Smooth muscle cell (in vitro differentiated cells): ENCODE measurements around the gene CLIP4. TPM values are rescaled to one million over a fixed set of nuclear protein-coding genes. Genes with fewer than 3 reads are reported as not detected.
A peak's percentile ranks its signal among the peaks of the same experiment; 100 is the strongest.

Source experiments
- DNase-seq: peaks from one replicate; lab custom pipeline; 2025; ENCODE audit not compliant: unreplicated experiment; lab: John Stamatoyannopoulos, UW
- H2AFZ ChIP-seq: fragments of 200-600 bp; sonication (generic); 2 replicates; pipeline ENCODE4 v1.6.0; 2016; ENCODE audit warnings: antibody characterized with exemption, low read depth, mild to moderate bottlenecking
- H3F3A ChIP-seq: fragments of 200-600 bp; sonication (generic); 2 replicates; pipeline ENCODE4 v1.6.0; 2017; ENCODE audit warnings: antibody characterized with exemption, low read depth
- H3K27ac ChIP-seq: fragments of 200-600 bp; sonication (generic); 2 replicates; pipeline ENCODE4 v1.5.1; 2016; ENCODE audit warnings: low read depth, mild to moderate bottlenecking
- H3K27me3 ChIP-seq: fragments of 200-600 bp; sonication (generic); 2 replicates; pipeline ENCODE4 v1.6.1; 2016; ENCODE audit warnings: low read depth, mild to moderate bottlenecking
- H3K36me3 ChIP-seq: fragments of 200-600 bp; sonication (generic); 2 replicates; pipeline ENCODE4 v1.5.1; 2016; ENCODE audit warnings: low read depth
- H3K4me1 ChIP-seq: fragments of 200-600 bp; sonication (generic); 2 replicates; pipeline ENCODE4 v1.5.1; 2016; ENCODE audit warnings: low read depth
- H3K4me2 ChIP-seq: fragments of 200-600 bp; sonication (generic); 2 replicates; pipeline ENCODE4 v1.6.0; 2016; ENCODE audit warnings: mild to moderate bottlenecking
- H3K4me3 ChIP-seq: fragments of 200-600 bp; sonication (generic); 2 replicates; pipeline ENCODE4 v1.5.1; 2016; ENCODE audit warnings: mild to moderate bottlenecking
- H3K79me2 ChIP-seq: fragments of 200-600 bp; sonication (generic); 2 replicates; pipeline ENCODE4 v1.6.0; 2016; ENCODE audit warnings: low read depth, mild to moderate bottlenecking
- H3K9ac ChIP-seq: fragments of 200-600 bp; sonication (generic); 2 replicates; pipeline ENCODE4 v1.6.0; 2016; ENCODE audit warnings: low read depth
- H3K9me3 ChIP-seq: fragments of 200-600 bp; sonication (generic); replicated peaks from 2 replicates; pipeline ENCODE4 v1.5.1; 2016; ENCODE audit warnings: low read depth
- H4K20me1 ChIP-seq: fragments of 200-600 bp; sonication (generic); 2 replicates; pipeline ENCODE4 v1.6.0; 2016; ENCODE audit warnings: low read depth
- CTCF ChIP-seq: fragments of 200-600 bp; sonication (generic); IDR thresholded peaks from 2 replicates; pipeline ENCODE4 v1.5.1; 2017; ENCODE audit warnings: borderline replicate concordance, mild to moderate bottlenecking, antibody characterized with exemption; ENCODE audit not compliant: insufficient read depth, poor library complexity, severe bottlenecking
- WGBS: methylation state at CpG from one replicate; pipeline ENCODE4 v1.1.7; 2016; ENCODE audit warnings: low lambda C conversion rate; 5-methylcytosine and 5-hydroxymethylcytosine counted together
- polyA plus RNA-seq: library from polyadenylated mRNA; unstranded; fragments of >200 nt; fragmentation: Nextera tagmentation; extraction: Ambion mirVana; gene quantifications from 2 replicates; pipeline ENCODE4 v1.2.1, GENCODE V29; 2016
- total RNA-seq: library from RNA; depleted of rRNA; stranded (reverse); fragments of >200 nt; gene quantifications from 2 replicates; pipeline ENCODE4 v1.2.3, GENCODE V29; 2014

CLIP4 gene
- total and polyA plus RNA-seq, 2 experiments from 2014 or later: 5.7 to 18.9 TPM

GRCh38 chr2:29120846-29121245, 5.6 kb downstream of the CLIP4 start:
- no peaks in the 10 kb centered on the region for H4K20me1 ChIP-seq

GRCh38 chr2:29123617-29124349, 8.6 kb downstream of the CLIP4 start:
- Histone ChIP-seq H3F3A (no peaks in the 10 kb centered on the region), H4K20me1 (no peaks in the 10 kb centered on the region), H2AFZ (no peak overlapping the region), H3K27ac (peak overlapping the region; percentile 90), H3K9ac (no peak overlapping the region), H3K4me3 (no peak overlapping the region), H3K79me2 (peaks cover 54% of the 10 kb centered on the region), H3K4me2 (no peak overlapping the region), H3K27me3 (no peaks in the 10 kb centered on the region), H3K9me3 (no peaks in the 10 kb centered on the region), H3K36me3 (no peaks in the 10 kb centered on the region), H3K4me1 (no peaks in the 10 kb centered on the region)
- no peak for TF ChIP-seq CTCF
- WGBS: 79% methylated on average over 3 of the region's 3 CpGs
- no peak for DNase-seq

More at GRCh38 chr2:29120846-29121245, 5.6 kb downstream of the CLIP4 start:
- Histone ChIP-seq H2AFZ (no peak overlapping the region), H3K27me3 (no peaks in the 10 kb centered on the region), H3K4me1 (peaks cover 5% of the 10 kb centered on the region), H3K9ac (no peak overlapping the region), H3K4me2 (no peak overlapping the region), H3K4me3 (no peak overlapping the region), H3K27ac (no peak overlapping the region), H3K36me3 (no peaks in the 10 kb centered on the region), H3K9me3 (no peaks in the 10 kb centered on the region), H3F3A (peaks cover 12% of the 10 kb centered on the region), H3K79me2 (peaks cover 74% of the 10 kb centered on the region)
- no peak for TF ChIP-seq CTCF
- no peak for DNase-seq
- 95% methylated on average over 2 of the region's 2 CpGs for WGBS

- H3K79me2 ChIP-seq: peaks cover 47% of the 10 kb centered on the region
Measured at GRCh38 chr2:29124504-29124903, 9.3 kb downstream of the CLIP4 start.

More at GRCh38 chr2:29124504-29124903, 9.3 kb downstream of the CLIP4 start:
- H3K27me3 ChIP-seq: no peaks in the 10 kb centered on the region
- no peak for DNase-seq
- H3K9me3 ChIP-seq: no peaks in the 10 kb centered on the region
- H4K20me1 ChIP-seq: no peaks in the 10 kb centered on the region
- H3K27ac ChIP-seq: peak overlapping the region; percentile 62
- no peak overlapping the region for H2AFZ ChIP-seq
- WGBS: 91% methylated on average over 1 of the region's 1 CpG
- H3K9ac ChIP-seq: no peak overlapping the region
- TF ChIP-seq CTCF: no peak
- H3K36me3 ChIP-seq: no peaks in the 10 kb centered on the region
- no peaks in the 10 kb centered on the region for H3F3A ChIP-seq
- peaks cover 3% of the 10 kb centered on the region for H3K4me1 ChIP-seq
- no peak overlapping the region for H3K4me2 ChIP-seq
- no peak overlapping the region for H3K4me3 ChIP-seq
